AG09309 (cell line): ENCODE results near the gene UBIAD1.

Experiments used
- DNase-seq: peaks from one replicate; pipeline ENCODE4 v3.0.0-alpha.2; 2010; ENCODE audit warnings: low read depth
- H3K4me3 ChIP-seq: 2 replicates; pipeline ENCODE4 v1.5.1; 2011; ENCODE audit warnings: mild to moderate bottlenecking, low read depth, low read length, moderate library complexity; ENCODE audit not compliant: control insufficient read depth
- TF ChIP-seq, protein P1 (sequence below): IDR thresholded peaks from 2 replicates; pipeline ENCODE4 v1.5.1; 2011; ENCODE audit warnings: mild to moderate bottlenecking, low read depth, low read length, inconsistent platforms; ENCODE audit not compliant: insufficient read depth, control insufficient read depth; ENCODE audit errors: missing control alignments

The UBIAD1 gene

DNA sequence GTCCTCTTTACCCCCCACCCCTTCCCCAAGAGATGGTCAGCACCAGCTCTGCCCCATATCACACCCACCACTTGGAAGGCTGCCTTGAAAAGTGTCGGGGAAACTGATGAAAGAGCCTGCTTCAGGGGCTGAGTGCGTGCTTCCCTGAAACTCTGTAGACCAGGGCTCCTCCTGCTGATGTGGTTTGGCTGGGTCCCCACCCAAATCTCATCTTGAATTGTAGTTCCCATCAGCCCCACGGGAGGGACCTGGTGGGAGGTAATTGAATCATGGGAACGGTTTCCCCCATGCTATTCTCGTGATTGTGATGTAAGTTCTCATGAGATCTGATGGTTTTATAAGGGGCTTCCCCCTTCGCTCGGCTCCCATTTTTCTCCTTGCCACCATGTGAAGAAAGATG lies 36.4 kb downstream of the UBIAD1 start:
- H3K4me3 ChIP-seq, result no peak overlapping the region
- DNase-seq, result no peak
- TF ChIP-seq, protein P1, sequence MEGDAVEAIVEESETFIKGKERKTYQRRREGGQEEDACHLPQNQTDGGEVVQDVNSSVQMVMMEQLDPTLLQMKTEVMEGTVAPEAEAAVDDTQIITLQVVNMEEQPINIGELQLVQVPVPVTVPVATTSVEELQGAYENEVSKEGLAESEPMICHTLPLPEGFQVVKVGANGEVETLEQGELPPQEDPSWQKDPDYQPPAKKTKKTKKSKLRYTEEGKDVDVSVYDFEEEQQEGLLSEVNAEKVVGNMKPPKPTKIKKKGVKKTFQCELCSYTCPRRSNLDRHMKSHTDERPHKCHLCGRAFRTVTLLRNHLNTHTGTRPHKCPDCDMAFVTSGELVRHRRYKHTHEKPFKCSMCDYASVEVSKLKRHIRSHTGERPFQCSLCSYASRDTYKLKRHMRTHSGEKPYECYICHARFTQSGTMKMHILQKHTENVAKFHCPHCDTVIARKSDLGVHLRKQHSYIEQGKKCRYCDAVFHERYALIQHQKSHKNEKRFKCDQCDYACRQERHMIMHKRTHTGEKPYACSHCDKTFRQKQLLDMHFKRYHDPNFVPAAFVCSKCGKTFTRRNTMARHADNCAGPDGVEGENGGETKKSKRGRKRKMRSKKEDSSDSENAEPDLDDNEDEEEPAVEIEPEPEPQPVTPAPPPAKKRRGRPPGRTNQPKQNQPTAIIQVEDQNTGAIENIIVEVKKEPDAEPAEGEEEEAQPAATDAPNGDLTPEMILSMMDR, result no peak

DNA sequence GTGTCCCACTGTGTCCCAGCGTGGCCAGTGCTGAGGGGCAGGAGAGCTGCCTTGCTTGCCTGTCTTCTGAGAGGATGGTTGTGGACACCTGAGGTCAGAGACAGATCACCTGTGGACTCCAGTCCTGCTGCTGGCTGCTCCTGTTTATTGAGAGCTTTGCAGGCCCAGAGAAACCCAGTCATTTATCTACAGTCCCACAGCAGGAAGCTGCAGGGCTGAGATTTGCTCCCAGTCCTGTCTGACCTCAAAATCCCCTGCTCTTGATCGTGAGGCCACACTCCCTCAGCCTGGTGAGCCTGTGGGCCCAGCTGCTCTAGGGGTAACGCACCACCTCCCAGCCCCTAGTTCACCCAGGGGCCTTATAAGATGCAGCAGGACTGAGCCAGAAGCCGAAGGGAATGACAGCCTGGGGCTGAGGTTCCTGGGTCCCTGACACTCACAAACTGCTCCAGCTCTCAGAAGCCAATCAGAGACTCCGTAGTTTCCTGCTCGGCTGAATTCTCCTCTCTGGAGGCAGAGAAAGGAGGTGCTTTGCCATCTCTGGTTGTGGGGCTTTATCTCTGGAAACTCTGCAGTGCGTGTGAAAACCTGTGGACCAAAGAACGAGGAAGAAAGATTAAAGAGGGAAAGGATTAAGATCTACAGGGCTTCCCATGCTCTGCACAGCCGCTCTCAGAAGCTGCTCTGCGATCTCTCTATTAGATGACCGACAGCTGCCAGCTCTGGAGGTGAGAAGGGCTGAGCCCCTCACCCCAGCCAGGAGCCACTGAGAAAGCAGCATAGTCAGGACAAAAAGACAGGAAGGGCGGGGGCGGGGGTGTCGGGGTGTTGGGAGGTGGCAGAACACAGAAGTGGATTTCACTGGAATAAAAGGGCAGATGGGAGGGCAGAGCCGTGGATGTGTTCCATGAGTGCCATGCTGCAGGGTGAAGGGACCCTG lies 39.1 kb downstream of the UBIAD1 start:
- no peak overlapping the region for H3K4me3 ChIP-seq
- DNase-seq, result no peak
- TF ChIP-seq, protein P1, result no peak

DNA sequence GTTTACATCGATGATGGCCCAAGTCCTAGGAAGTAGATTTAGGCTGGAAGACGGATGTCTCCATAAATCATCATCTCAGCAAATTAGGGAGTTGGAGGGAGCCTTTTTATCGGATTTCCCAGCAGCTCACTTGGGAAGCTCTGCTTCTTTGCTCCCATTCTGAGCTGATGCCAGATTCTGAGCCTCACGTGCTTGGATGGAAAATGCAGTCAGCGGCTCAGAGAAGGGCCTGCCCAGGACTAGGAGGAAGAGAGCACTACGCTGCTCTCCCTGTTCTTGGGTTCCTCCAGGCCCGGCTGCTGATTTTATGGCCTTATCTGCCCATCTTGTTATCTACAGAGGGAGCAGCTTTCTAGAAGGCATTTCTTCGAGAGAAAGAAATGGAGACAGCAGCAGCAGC lies 42.0 kb downstream of the UBIAD1 start:
- no peak overlapping the region for H3K4me3 ChIP-seq
- TF ChIP-seq, protein P1, result no peak
- no peak for DNase-seq

DNA sequence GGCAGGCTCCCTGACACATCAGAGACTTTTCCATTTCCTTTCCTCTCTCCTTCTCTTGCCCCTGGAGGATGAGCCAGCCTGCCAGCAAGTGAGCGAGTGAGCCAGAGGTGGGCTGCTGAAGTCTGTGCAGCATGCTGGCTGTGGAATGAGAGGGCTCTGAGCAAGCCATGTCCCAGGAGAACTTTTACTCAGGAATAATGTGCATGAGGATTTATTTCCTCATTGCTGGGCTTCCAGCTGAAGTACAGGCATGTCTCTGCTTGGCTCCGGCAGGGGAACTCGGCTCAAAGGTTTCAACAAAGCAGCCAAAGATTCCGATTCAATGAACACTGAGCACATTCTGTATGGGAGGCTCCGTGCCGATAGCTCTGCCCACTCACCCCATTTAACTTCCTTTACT lies 43.7 kb downstream of the UBIAD1 start:
- DNase-seq, result no peak
- no peak overlapping the region for H3K4me3 ChIP-seq
- TF ChIP-seq, protein P1, result no peak

DNA sequence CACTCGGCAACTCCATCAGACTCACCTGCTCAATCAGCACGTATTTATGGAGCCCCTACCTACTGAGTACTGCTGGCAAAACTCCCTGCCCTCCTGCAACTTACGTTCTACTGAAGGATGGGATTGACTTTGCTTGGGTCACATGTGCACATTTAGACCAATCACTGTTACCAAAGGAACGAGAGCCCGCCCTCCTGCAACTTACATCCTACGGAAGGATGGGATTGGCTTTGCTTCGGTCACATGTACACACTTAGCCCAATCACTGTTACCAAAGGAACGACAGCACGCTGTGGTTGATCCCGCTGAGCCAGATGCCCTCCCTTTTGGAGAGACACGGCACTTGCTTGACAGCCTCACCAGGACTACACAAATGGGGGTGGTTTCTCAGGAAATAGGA lies 46.0 kb downstream of the UBIAD1 start:
- TF ChIP-seq, protein P1, result no peak

DNA sequence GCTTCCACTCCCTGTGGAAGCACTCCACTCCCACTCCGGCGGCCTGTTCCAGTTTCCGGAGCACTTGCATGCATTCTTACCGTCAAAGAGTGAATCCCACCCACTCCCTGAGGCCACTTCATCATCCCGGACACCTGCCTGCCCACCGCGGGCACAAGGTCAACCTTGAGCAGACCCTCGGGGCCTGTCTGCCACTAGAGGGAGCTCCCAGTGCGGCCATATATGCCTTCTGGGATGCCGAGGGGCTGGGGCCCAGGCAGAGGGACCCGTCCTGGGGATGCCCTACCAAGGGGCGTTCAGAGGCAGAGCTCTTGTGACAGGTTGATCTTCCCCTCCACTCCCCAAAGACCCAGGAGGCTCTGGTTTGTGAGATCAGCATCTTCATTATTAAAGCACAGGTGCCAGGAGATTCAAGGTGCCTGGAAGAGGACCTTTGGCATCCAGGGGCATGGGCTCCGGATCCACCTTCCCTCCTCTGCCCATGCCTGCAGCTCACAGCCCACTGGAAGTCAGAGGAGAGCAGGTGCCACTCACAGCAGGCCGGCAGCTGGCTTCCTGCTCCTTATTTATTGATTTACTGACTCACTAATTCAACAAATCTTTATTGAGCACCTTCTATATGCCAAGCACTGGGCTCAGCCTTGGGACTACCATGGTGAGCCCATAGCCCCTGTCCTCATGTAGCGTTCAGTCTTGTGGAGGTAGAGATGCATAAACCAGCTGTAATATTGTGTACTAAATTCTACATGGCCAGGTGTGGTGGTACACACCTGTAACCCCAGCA lies 47.3 kb downstream of the UBIAD1 start:
- TF ChIP-seq, protein P1, result peak; percentile 57
- no peak overlapping the region for H3K4me3 ChIP-seq
- no peak for DNase-seq

More for the DNA sequence above, 46.0 kb downstream of the UBIAD1 start:
- H3K4me3 ChIP-seq, result no peak overlapping the region
- no peak for DNase-seq
